NCI-H2107 (cell line): ENCODE measurements around the gene HS2ST1.
"Not testable (repeated sequence)": the region's sequence is repeated elsewhere in the genome, so short reads cannot be mapped to it uniquely, and the experiment has no call there.

Source experiments
- DNase-seq: peaks from one replicate; lab custom pipeline; 2025; lab: John Stamatoyannopoulos, UW

HS2ST1 gene

DNA sequence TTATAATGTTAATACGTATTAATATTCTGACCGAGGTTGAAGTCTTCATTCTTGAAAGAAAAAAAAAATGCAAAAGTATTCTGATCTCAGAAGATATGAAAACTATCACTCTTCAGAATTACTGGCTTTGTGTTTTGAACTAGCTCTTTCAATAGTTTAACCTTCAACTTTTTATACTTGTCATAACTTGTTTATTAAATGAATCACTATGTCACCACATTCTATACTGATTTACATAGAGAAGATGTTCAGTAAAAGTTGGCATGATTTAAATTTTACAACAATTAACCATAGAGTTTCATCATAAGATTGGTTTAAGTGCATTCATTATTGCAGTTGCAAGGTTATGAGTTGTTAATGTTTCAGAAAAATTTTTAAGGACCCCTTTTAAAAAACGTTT, 57.3 kb downstream of the HS2ST1 start:
- no peak for DNase-seq

DNA sequence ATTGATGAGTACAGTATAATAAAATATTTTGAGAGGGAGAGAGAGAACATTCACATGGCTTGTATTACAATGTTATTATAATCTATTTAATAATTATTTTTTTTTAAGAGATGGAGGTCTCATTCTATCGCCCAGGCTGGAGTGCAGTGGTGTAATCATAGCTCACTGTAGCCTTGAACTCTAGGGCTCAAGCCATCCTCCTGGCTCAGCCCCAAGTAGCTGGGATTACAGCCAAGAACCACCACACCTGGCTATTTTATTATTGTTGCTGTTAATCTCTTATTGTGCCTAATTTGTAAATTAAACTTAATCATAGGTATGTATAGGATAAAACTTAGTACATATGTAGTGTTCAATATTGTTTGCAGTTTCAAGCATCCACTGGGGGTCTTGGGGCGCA, 57.8 kb downstream of the HS2ST1 start:
- DNase-seq = no peak

DNA sequence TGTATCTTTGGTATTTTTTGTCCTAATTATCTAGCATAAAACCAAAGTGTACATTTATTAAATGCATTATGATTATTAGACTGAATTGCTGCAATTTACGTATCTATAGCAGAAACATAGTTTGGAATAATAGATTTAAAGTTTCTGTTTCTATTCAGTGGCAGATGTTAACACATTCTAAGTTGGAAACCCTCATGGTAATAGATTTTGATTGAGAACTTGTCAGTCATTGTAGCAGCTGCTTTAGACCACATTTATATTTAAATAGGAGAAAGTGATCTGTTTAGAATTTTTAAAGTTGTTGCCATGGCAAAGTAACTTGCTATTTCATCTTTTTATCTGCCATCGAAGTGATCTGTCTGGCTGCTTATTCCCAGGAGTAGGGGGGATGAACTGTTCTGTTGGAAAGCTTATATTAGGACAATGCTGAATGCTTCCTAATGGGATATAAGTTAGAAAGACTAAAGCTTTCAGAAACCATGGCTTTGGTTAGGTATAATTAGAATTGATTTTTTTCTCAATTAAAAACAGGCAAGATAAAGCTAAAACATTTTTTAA, 61.6 kb downstream of the HS2ST1 start:
- no peak for DNase-seq

- no peak for DNase-seq
Measured at GRCh38 chr1:86976664-86977063, 62.2 kb downstream of the HS2ST1 start.

- no peak for DNase-seq
Measured at GRCh38 chr1:86981482-86982213, 67.2 kb downstream of the HS2ST1 start.

- DNase-seq = not testable (repeated sequence)
Measured at GRCh38 chr1:86983677-86984076, 69.2 kb downstream of the HS2ST1 start.

DNA sequence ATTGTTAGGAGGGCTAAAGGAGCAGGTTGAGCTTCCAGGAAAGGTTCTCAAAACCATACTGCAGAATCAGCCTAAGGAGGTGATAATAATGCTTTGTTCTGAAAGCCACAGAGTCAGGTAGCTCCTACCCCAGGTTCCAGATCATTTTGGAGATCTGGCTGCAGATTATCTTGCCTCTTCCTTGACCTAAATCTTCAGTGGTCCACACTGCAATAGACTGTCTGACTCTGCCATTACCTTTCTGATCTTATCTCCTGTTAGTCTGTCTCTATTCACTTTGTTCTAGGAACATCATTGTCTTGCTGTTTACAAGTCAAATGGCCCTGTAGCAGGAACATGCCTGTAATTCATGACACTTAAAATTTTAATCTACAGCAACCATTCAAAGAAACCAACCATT, 73.0 kb downstream of the HS2ST1 start:
- DNase-seq = no peak

DNA sequence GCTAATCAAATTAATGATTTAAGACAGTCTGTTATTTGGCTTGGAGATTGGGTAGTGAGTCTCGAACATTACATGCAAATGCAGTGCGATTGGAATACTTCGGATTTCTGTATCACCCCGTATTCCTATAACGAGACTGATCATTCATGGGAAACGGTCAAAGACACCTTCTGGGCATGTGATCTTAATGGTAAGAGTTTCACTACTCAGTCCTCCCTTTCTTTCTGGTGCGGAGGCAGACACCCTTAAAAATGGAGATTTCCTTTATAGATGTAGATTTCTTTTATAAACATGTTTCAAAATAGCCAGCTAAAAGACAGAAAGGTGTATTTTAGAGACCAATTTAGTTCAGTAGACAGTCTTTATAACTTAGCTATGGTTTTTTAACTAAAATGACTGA, 74.4 kb downstream of the HS2ST1 start:
- DNase-seq = no peak

DNA sequence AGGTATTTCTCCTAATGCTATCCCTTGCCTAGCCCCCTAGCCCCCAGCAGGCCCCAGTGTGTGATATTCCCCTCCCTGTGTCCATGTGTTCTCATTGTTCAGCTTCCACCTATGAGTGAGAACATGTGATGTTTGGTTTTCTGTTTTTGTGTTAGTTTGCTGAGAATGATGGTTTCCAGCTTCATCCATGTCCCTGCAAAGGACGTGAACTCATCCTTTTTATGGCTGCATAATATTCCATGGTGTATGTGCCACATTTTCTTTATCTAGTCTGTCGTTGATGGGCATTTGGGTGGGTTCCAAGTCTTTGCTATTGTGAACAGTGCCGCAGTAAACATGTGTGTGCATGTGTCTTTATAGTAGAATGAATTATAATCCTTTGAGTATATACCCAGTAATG, 75.3 kb downstream of the HS2ST1 start:
- DNase-seq = not testable (repeated sequence)

DNA sequence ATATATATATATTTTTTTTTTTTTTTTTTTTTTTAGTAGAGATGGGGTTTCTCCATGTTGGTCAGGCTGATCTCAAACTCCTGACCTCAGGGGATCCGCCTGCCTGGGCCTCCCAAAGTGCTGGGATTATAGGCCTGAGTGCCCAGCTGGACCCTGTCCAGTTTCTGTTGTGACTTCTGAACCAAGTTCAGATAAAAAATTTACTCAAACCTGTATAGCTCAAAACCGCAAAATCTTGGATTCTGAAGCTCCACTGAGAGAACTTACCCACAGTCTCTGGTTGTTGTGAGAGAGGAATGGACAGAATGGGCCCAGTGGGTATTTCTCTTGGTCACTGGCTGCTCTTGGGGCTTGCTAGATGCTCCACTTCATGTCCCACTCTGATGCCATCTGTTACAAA, 76.4 kb downstream of the HS2ST1 start:
- DNase-seq = no peak

DNA sequence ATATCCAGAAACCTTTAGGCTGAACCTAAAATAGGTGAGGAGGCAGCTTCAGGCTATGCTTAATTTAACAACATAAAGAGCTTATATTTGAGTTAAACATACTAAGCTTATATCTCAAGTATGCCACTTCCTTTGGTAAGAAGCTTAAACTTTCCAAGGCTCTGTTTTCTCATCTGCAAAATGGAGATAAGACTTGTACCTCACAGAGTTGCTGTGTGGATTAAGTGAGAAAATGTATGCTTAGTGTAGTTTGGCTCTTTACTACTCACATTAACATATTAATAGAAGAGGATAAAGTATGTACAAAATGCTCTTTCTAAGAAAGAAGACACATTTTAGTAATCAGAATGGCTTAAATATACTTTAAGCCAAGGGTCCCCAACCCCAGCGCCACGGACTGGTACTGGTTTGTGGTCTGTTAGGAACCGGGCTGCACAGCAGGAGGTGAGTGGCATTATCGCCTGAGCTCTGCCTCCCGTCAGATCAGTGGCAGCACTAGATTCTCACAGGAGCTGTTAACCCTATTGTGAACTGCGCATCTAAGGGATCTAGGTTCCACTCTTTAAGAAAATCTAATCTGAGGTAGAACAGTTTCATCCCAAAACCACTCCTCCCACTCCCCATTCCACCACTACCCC, 77.2 kb downstream of the HS2ST1 start:
- no peak for DNase-seq

- no peak for DNase-seq
Measured at GRCh38 chr1:86992861-86993260, 78.4 kb downstream of the HS2ST1 start.

- no peak for DNase-seq
Measured at GRCh38 chr1:86993269-86993985, 79.0 kb downstream of the HS2ST1 start.

DNA sequence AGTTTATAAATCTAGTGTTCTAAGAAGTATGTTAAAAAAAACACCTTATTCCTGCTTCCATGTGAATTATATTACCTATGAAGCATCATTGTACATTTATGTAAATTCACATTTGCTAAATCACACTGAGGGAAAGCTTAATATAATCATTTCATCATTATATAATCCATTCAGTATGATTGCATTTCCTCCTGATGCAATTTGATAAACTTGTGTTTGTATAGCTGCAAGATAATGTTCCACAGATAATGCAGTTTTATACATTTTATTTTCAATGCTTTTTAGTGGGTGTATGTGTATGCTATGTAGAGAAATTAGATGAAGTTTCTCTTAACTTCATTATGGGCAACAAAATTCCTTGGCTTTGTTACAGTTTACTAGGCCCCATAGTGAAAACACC, 79.6 kb downstream of the HS2ST1 start:
- DNase-seq = no peak

GRCh38 chr1:86997538-86997937, 83.1 kb downstream of the HS2ST1 start:
- DNase-seq = no peak

DNA sequence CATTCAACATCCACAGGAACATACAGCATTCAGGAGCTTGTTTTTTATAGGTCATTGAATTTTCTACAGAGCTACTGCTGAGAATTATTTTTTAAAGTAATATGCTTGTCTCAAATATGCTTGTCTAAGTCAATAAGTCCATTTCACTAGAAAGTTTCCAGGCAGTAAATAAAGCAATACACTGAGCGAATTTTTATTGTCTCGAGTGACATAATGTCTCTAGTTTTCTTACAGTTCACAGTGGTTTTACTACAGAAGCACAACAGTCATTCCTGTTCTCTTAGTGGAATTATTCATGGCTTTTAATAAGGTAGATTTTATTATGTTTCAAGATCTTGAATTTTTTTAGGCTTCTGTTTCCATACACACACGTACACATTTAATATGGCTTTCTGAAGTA, 83.8 kb downstream of the HS2ST1 start:
- no peak for DNase-seq

DNA sequence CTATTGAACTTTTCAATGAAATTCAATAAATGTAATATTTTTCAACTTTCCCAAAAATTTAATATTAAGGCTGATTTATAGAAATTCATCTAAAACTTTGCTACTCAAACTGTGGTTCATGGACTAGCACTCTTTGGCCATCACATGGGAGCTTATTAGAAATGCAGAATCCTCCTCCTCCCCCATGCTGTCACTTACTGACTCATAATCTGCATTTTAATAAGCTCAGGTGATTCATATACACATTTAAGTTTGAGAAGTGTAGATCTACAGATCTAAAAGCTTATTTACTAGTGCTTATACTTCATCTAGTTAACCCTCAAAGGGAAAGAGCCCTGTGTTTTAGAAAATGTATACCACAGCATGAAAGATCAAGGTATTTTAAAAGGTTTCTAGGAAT, 84.3 kb downstream of the HS2ST1 start:
- DNase-seq = no peak

DNA sequence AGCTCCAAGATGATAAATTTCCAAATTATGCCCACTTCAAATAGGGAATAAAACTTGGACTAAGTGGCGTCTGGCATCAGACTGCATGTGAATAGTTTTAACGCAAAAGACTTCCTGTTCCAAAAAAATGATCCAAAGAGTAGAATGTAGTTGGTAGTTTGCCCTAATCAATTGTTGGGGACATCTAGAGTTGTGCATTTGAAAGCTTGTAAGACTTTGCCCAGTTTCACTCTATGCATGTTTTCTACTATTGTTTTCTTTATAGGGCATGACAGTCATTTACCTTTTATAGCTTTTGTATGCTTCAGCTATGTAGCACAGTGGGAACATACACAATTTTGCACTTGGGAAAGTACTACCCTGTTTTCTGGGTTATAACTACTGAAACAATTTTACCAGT, 86.0 kb downstream of the HS2ST1 start:
- no peak for DNase-seq

DNA sequence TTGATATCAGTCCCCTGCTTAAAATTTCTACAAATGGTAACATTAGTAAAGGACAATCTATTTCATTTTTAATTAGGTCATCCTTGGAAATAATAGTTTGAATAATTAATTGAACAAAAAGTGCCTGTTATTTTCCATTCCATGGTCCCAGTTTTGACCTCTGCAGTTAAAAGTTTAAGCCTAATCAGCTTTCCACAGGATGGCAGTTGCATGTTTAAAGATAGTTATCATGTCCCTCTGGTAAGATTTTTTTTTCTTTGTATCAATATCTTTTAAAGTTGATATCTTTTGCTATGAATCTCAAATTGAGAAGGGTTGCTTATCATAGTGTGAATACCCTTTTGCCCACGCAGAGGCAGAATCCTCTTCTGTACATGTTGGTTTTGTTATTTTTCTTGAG, 90.4 kb downstream of the HS2ST1 start:
- DNase-seq = no peak

DNA sequence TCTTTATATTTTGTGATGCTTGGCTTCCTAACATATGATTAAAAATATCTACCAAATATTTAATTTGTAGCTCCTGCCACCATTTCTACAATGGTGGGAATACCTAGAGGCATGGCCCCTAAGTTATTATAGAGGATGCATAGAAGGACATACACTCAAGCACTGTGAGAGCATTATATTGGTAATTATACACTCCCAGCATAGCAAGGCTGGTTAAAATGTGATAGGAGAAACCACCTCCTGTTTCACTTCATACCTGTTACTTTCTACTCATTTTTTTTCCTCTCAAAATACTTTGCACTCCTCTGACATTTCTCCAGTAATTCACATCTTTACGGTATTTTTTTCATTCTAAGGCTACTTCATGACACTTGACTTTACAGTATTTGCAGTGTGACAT, 92.9 kb downstream of the HS2ST1 start:
- DNase-seq = no peak

DNA sequence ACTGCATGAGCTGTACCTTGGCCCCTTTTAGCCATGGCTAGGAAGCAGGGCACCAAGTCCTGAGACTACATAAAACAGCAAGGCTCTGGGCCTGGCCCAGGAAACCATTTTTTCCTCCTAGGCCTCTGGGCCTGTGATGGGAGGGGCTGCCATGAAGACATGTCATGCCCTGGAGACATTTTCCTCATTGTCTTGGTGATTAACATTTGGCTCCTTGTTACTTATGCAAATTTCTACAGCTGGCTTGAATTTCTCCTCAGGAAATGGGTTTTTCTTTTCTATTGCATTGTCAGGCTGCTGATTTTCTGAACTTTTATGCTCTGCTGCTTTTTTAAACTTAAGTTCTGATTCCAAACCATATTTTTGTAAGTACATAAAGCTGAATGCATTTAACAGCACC, 99.0 kb downstream of the HS2ST1 start:
- DNase-seq = not testable (repeated sequence)

DNA sequence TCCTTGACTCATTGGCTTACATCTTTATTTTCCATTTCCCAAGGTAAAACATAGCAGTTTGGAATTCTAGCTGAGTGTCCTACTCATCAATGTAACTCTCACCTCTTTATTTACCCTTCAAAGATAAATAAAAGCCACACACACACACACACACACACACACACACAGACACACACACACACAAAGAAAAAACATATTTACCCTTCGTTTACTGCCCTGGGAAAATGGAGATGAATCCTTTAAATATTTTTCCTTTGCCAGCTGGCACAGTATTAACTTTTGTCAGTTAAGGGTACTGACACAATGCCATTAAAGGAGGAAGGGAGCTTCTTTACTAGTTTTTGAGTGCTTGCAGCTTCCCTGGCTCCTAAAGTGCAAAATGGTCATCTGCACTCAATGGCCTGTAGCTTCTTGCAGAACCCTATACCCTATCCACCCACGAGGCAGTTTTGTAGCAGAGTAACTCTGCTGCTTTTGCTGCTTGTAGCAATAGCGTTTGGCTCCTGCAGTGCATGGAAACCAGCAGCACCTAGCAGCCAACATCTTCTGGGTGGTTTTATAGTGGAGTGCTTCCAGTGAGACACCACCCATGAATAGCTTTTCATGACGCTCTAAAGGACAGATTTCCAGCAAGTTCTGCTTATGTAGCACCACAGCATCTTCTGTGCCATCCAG, 103.7 kb downstream of the HS2ST1 start:
- DNase-seq = no peak
